Prostate gland (tissue), 2 donors: ENCODE results near the gene ELMO1. TPM values are rescaled to one million over a fixed set of nuclear protein-coding genes. Genes with fewer than 3 reads are reported as not detected.

Experiments used
- DNase-seq: peaks from one replicate; pipeline ENCODE4 v3.0.0-alpha.2; 2019; ENCODE audit warnings: low spot score
- H3K27ac ChIP-seq, 2 donors: fragments of 200-600 bp; sonication (generic); 2 replicates each; pipeline ENCODE4 v1.5.1; 2017 to 2019
- H3K27me3 ChIP-seq: fragments of 200-600 bp; sonication (generic); replicated peaks from 2 replicates; pipeline ENCODE4 v1.5.1; 2019; ENCODE audit not compliant: insufficient read depth
- H3K36me3 ChIP-seq, 2 donors: fragments of 200-600 bp; sonication (generic); 1 replicate in 1 of 2; 2 replicates in 1 of 2; pipeline versions ENCODE4 v1.5.1 to v1.8.1; 2017 to 2019
- H3K4me1 ChIP-seq: fragments of 200-600 bp; sonication (generic); replicated peaks from 2 replicates; pipeline ENCODE4 v1.5.1; 2019
- H3K4me3 ChIP-seq, 2 donors: fragments of 200-600 bp; sonication (generic); 2 replicates each; pipeline ENCODE4 v1.5.1; 2017 to 2019
- H3K9me3 ChIP-seq: fragments of 200-600 bp; sonication (generic); 2 replicates; pipeline ENCODE4 v1.5.1; 2017
- CTCF ChIP-seq, 4 experiments: fragments of 200-600 bp in 2 of 4; fragments of 450-650 bp in 2 of 4; sonication (generic) in 2 of 4; IDR thresholded peaks; 1 replicate in 3 of 4; 2 replicates in 1 of 4; pipeline ENCODE4 v1.5.1; 2016 to 2019; ENCODE audit warnings: antibody characterized with exemption in 4 of 4, mild to moderate bottlenecking in 2 of 4, moderate library complexity in 2 of 4
- POLR2A ChIP-seq: fragments of 450-650 bp; IDR thresholded peaks from one replicate; pipeline ENCODE4 v1.6.1; 2016; ENCODE audit warnings: antibody characterized with exemption, mild to moderate bottlenecking
- POLR2AphosphoS5 ChIP-seq: sonication (generic); formaldehyde crosslinking; IDR thresholded peaks from one replicate; pipeline ENCODE4 v1.6.1; 2017; ENCODE audit warnings: antibody characterized with exemption
- WGBS: methylation state at CpG from one replicate; pipeline ENCODE4 v1.1.5; 2018; 5-methylcytosine and 5-hydroxymethylcytosine counted together
- intact Hi-C: fragments of 100-400 bp; cut with DNase I; formaldehyde crosslinking; loops from one replicate; pipeline ENCODE4 v1.14.2; 2022
- total RNA-seq, 2 donors: library from RNA; depleted of rRNA; stranded (reverse); fragments of >200 nt; gene quantifications; one replicate each; pipeline ENCODE4 v1.1.0, GENCODE V29; 2016

The ELMO1 gene
- total RNA-seq, 2 donors from 2014 or later: 6.7 to 19.3 TPM

- no peak overlapping the region for H3K27ac ChIP-seq
- 77% methylated on average over 13 of the region's 13 CpGs for WGBS
- no peaks in the 10 kb centered on the region for H3K27me3 ChIP-seq
- no peaks in the 10 kb centered on the region for H3K4me1 ChIP-seq
- intact Hi-C loops: no loop called here
- no peaks in the 10 kb centered on the region for H3K9me3 ChIP-seq
- no peaks in the 10 kb centered on the region for H3K36me3 ChIP-seq
- H3K4me3 ChIP-seq: no peak overlapping the region
- DNase-seq: no peak
- no peak for TF ChIP-seq CTCF (IDR thresholded peaks at IDR 0.05)
- no peak for TF ChIP-seq POLR2A
These were observed 462.7 kb downstream of the ELMO1 start for GRCh38 chr7:36985866-36986400.

GRCh38 chr7:36985316-36985715 lies 463.3 kb downstream of the ELMO1 start:
- DNase-seq: no peak
- no peaks in the 10 kb centered on the region for H3K9me3 ChIP-seq
- H3K27ac ChIP-seq: no peak overlapping the region
- 16% methylated on average over 5 of the region's 5 CpGs for WGBS
- no peaks in the 10 kb centered on the region for H3K4me1 ChIP-seq
- H3K36me3 ChIP-seq: no peaks in the 10 kb centered on the region
- intact Hi-C loops: no loop called here
- no peak overlapping the region for H3K4me3 ChIP-seq
- TF ChIP-seq POLR2A: no peak
- TF ChIP-seq CTCF (IDR thresholded peaks at IDR 0.05): no peak
- no peak for TF ChIP-seq POLR2AphosphoS5
- H3K27me3 ChIP-seq: no peaks in the 10 kb centered on the region

GRCh38 chr7:36984710-36985312 lies 463.9 kb downstream of the ELMO1 start:
- intact Hi-C loops: loop anchor here (5.0 kb wide), 1 partner anchor 47 kb away; no protein-coding TSS in a partner anchor
- 48% methylated on average over 6 of the region's 6 CpGs for WGBS
- Histone ChIP-seq H3K4me3 (no peak overlapping the region), H3K27ac (no peak overlapping the region), H3K27me3 (no peaks in the 10 kb centered on the region), H3K36me3 (no peaks in the 10 kb centered on the region), H3K4me1 (no peaks in the 10 kb centered on the region), H3K9me3 (no peaks in the 10 kb centered on the region)
- TF ChIP-seq CTCF (IDR thresholded peaks at IDR 0.05): no peak
- no peak for TF ChIP-seq POLR2AphosphoS5
- no peak for TF ChIP-seq POLR2A
- DNase-seq: no peak

GRCh38 chr7:36984041-36984521 lies 464.6 kb downstream of the ELMO1 start:
- H3K4me3 ChIP-seq: no peak overlapping the region
- DNase-seq: no peak
- no peaks in the 10 kb centered on the region for H3K9me3 ChIP-seq
- H3K27ac ChIP-seq: no peak overlapping the region
- no peaks in the 10 kb centered on the region for H3K4me1 ChIP-seq
- WGBS: 67% methylated on average over 9 of the region's 9 CpGs
- no peak for TF ChIP-seq POLR2A
- no peak for TF ChIP-seq CTCF (IDR thresholded peaks at IDR 0.05)
- TF ChIP-seq POLR2AphosphoS5: no peak
- no peaks in the 10 kb centered on the region for H3K36me3 ChIP-seq
- intact Hi-C loops: loop anchor here (5.0 kb wide), 1 partner anchor 48 kb away; no protein-coding TSS in a partner anchor
- no peaks in the 10 kb centered on the region for H3K27me3 ChIP-seq

- WGBS: 97% methylated on average over 3 of the region's 3 CpGs
- no peaks in the 10 kb centered on the region for H3K27me3 ChIP-seq
- no peak overlapping the region for H3K27ac ChIP-seq
- no peak overlapping the region for H3K4me3 ChIP-seq
- no peaks in the 10 kb centered on the region for H3K36me3 ChIP-seq
- no peaks in the 10 kb centered on the region for H3K9me3 ChIP-seq
- no peaks in the 10 kb centered on the region for H3K4me1 ChIP-seq
- intact Hi-C loops: loop anchor here (5.0 kb wide), 1 partner anchor 50 kb away; no protein-coding TSS in a partner anchor
- TF ChIP-seq POLR2AphosphoS5: no peak
- TF ChIP-seq CTCF (IDR thresholded peaks at IDR 0.05): no peak
- TF ChIP-seq POLR2A: no peak
- DNase-seq: no peak
These were observed 465.9 kb downstream of the ELMO1 start for GRCh38 chr7:36982766-36983165.
